GM19467 (cell line): Measurements from ENCODE around the gene CDKN1B.

Experiments used
- ATAC-seq: cut with Tn5 transposase; IDR thresholded peaks from one replicate; pipeline ENCODE4 v1.9.1; 2021; ENCODE audit warnings: mild to moderate bottlenecking, moderate library complexity; ENCODE audit not compliant: unreplicated experiment

Gene CDKN1B

DNA sequence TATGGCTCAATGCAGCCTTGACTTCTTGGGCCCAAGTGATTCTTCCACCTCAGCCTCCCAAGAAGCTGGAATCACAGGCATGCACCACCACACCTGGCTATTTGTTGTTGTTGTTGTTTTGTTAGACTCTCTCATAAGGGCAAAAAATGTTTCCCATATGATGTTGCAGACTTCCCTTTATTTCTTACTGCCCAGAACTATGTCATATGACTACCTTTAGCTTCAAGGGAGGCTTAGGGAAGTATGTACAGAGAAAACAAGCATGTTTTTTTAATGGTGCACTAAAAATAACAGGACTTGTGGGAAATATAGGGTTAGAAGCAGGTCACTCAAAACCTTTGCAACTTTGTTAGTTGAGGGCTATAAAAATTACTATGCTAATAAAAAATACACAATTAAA lies 16.9 kb upstream of the CDKN1B start:
- no peak for ATAC-seq

DNA sequence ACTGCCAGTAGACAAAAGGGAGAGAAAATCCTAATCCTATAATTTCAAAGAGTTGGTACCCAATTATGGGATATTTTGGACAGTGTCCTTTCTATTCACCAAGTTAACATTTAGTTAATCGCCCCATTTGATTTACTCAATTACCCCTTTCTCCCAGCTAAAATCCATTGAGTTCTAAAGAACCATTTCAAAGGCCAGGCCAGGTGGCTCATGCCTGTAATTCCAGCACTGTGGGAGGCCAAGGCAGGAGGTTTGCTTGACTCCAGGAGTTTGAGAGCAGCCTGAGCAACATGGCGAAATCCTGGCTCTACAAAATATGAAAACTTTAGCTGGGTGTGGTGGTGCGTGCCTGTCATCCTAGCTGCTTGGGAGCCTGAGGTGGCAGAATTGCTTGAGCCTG lies 15.7 kb upstream of the CDKN1B start:
- ATAC-seq = no peak

DNA sequence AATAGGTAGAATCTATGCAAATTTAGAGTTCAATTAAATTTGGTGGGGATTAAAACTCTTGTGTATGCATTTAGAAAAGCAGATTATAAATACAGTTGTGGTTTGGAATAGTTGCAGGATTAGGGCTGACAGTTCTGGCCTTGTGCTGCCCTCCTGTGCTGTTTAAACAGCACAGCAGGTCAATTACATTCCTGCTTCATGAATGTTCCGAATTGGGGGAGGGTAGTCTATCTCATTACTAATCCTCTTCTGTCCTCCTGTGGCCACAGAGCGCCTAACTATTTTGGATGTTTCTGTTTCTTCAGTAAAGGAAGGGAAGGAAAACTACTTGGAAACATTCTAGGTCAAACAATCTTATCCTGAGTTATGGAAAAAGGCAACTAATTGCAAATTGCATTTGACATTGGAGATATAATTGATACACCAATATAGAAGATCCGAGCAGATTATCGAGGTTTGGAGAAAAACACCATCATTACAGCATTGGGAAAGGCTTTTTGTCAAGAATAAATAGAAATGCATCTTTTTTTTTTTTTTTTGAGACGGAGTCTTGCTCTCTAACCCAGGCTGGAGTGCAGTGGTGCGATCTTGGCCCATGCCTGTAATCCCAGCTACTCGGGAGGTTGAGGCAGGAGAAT lies 12.5 kb upstream of the CDKN1B start:
- peak; percentile 64 for ATAC-seq

DNA sequence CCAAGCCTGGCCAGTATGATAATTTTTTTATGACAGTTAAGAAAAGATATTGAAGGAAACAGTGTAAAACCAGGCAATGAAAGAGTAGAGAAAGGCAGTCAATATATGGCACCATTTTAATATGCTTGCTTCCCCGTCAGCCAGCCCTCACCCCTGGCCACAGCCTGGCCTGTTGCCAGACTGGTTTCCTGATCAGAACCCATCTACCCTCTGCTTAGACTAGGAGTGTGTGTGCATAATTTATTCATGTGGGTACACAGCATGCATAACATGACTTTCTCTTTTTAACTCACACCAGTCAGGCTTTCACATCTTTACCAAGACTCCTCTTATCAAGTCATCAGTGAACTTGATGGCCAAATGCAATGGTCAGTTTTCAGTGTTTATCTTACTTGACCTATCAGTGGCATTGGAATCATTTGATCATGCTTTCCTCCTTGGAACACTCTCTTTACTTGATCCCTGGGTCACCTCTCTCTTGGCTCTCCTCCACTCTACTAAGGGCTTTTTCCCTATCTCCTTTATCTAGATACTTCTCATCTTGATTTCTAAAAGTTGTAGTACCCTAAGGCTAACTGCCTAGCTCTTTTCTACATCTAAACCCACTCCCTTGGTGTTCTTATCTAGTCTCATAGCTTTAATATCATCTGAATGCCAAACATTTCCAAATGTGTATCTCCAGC lies 11.2 kb upstream of the CDKN1B start:
- no peak for ATAC-seq

DNA sequence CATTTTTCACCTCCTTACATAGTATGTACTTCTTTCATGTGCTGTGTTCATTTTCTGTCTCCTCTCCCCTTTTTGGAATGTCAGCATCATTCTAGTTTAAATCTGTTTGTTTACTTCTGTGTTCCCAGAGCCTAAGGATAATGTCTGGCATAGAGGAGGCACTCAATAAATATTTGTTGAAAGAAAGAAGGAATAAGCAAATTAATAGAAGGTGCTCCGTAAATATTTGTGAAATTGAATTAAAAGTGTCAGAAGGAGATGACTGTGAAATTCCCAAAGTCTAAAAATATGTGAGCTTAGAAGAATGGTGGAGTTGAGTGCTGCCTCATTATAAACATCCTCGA lies 3.3 kb upstream of the CDKN1B start:
- ATAC-seq = no peak

DNA sequence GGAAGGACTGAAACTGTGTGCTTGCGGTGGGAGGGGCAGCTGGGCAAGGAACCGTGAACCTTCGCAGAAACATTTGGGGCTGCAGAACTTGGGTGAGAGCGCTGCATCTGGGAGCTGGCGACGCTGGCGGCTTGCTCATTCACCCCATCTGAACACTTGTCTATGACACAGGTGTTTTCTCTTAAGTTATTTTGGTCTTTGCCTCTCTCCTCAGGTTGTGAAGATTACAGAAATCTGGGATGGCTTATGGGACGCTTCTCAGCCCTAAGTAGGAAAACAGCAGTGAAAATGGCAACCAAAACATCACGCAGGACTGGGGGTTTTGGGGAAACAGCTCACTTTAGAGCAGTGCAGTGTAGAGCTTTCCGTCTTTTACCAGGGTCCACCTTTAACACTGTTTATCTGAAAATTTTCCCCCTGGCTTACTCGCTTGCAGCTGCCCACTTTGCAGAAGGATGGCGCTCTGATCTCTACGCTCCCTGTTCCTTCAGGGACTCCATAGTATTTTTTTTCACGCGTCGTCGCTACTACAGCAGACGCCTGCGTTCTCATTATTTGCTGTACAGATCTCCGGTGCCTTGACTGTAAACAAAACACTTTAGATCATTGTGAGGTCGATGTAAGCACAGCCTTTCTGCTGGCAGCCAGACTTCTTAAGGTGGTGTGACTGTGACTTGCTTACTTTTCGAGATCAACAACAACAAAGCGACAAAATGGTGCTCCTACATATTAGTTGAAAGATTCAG lies 2.7 kb upstream of the CDKN1B start:
- no peak for ATAC-seq

DNA sequence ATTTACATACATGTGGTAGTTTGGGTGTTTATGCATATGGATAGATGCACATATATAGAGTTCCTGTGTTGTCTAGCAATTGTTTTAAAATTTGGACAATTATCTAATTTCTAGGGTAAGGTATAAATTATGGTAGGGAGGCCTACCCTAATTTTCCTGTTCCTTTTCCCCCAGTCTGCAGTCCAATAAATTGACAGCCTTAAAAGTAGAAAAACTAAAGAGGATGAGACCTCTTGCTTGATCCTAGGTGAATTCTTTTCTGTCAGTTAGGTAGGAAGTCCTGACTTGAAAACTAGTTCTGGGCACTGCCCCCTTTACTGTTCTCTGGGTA lies 2.1 kb upstream of the CDKN1B start:
- ATAC-seq = no peak

DNA sequence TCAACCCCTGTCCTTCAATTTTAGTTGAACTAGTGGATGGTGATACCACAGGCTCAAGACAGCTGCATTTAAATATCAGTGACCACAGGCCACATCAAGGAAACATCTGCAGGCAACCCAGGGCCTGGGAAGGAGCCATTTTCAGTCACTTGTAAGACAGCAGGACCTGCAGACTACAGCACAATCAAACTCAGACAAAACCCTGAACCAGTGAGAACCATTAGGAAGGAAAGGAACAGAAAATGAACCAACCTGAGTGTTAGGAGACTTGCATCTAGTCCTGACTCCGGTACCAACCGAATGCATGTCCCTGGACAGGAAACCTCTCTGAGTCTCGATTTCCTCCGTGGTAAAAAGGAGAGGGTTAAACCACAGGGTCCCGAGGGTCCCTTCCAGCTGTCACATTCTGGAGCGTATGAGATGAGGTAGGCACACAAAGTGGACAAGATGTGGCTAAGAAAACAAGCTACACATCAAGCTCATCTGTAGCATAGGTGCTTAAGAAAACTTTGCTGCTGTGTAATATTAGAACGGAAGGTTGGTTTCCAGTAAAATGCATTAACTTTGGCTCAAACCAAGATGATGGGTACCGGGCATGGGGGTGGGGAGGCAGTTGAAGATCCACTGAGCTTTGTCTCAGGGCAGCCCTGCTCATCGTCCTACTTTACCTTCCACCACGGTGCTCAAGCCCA lies 1.6 kb upstream of the CDKN1B start:
- ATAC-seq = peak; percentile 23

DNA sequence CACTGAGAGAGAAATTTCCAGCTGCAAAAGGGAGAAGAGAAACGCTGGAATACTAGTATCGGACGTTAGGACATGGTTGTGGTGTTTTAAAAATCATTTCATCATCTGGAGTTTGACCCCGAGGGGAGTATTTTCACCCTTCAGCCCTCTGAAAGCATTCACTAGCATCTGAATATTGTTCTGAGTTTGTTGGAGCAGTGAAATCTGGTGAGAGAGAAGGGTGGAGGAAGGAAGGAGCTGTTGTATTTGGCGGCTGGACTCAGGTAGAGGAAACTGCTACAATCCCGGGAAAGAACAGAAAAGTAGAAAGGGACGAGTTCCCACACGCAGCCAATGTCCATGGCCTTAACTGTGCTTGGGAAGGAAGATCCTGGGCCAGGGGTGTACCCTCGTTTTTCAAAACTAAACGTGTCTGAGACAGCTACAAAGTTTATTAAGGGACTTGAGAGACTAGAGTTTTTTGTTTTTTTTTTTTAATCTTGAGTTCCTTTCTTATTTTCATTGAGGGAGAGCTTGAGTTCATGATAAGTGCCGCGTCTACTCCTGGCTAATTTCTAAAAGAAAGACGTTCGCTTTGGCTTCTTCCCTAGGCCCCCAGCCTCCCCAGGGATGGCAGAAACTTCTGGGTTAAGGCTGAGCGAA lies 896 bp upstream of the CDKN1B start:
- ATAC-seq = no peak

DNA sequence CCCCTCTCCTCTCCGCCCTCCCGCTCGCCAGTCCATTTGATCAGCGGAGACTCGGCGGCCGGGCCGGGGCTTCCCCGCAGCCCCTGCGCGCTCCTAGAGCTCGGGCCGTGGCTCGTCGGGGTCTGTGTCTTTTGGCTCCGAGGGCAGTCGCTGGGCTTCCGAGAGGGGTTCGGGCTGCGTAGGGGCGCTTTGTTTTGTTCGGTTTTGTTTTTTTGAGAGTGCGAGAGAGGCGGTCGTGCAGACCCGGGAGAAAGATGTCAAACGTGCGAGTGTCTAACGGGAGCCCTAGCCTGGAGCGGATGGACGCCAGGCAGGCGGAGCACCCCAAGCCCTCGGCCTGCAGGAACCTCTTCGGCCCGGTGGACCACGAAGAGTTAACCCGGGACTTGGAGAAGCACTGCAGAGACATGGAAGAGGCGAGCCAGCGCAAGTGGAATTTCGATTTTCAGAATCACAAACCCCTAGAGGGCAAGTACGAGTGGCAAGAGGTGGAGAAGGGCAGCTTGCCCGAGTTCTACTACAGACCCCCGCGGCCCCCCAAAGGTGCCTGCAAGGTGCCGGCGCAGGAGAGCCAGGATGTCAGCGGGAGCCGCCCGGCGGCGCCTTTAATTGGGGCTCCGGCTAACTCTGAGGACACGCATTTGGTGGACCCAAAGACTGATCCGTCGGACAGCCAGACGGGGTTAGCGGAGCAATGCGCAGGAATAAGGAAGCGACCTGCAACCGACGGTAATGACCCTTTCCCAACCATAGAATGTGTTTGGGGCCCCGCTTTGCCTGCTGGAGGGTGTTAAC lies 615 bp downstream of the CDKN1B start:
- no peak for ATAC-seq

DNA sequence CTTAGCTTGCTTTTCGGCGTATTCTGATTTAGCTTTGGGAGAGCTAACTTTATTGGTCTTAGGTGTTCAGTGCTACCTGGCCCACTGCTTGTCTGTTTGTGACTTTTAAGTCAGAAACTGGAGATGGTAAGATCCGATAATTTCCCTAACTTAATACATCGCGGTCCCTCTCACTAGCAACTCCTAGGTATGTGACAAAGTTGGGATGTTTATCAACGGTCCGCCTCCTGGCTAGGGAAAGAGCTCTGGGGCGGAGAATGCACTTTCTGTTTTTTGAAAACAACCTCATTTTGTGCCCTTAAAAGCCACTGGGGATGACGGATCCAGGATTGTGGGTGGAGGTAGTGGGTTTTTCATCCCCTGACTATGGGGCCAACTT lies 1.2 kb downstream of the CDKN1B start:
- ATAC-seq = no peak

DNA sequence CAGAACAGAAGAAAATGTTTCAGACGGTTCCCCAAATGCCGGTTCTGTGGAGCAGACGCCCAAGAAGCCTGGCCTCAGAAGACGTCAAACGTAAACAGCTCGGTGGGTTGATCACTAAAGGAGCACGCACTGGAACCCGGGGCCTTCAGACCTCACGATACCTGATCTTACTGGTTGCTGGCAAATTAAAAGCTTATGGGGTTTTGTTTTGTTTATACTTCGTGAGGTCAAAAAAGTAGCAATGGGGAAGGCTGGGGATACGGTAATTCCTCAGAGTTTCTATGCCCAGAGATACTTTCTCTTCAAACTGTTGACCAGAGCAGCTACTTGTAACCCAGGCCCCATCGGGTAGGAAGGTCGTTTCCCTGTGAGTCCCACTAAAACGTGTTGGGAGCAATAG lies 1.7 kb downstream of the CDKN1B start:
- no peak for ATAC-seq

DNA sequence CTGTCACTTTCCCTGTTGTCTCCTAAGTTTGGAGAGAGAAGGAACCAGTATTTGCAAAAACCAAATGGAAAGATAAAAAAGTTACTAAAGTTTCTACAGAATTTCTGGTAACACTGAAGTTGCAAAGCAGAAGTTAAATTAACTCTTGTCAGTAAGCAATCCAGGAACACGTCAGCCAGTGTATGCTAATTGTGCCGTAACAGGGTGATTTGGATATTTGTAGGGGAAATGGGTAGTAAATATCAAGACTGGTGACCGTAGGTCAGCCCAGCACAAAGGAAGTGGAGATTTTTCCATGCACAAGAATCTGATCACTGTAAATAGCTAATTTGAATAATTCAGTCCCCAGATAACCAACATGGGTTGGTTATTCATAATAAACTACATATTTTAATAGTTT lies 2.3 kb downstream of the CDKN1B start:
- no peak for ATAC-seq

DNA sequence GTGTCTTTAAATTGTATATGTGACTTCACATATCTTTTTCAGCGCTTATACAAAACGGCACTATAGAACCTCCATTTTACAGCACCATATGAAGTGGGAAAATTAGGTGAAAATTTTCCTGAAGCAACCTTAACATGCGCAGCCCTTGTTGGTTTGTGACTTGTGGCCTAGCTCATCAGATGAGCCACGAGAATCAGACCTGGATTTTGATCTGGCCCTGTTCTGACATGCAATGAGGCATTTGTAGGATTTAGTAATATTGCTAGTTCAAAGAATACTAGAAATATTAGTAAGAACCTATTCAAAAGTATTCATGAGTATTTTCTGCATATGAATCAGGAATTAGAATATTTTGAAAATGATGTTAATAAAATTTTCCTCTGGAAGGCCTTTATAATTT lies 2.9 kb downstream of the CDKN1B start:
- no peak for ATAC-seq

DNA sequence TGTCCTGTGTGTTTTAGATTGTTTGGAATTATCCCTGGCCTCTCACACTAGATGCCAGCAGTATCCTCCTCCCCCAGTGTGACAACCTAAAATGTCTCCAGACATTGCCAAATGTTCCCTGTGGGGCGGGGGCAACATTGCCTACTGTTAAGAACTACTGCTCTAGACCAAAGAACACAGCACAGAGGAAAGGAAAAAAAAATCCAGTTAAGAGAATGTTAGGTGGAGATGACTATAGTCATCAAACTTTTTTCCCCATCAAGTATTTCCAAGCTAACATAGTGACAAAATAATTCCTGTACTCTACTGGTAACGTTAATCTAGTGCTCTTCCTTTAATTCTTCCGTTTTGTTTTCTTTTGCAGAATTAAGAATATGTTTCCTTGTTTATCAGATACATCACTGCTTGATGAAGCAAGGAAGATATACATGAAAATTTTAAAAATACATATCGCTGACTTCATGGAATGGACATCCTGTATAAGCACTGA lies 3.5 kb downstream of the CDKN1B start:
- no peak for ATAC-seq

DNA sequence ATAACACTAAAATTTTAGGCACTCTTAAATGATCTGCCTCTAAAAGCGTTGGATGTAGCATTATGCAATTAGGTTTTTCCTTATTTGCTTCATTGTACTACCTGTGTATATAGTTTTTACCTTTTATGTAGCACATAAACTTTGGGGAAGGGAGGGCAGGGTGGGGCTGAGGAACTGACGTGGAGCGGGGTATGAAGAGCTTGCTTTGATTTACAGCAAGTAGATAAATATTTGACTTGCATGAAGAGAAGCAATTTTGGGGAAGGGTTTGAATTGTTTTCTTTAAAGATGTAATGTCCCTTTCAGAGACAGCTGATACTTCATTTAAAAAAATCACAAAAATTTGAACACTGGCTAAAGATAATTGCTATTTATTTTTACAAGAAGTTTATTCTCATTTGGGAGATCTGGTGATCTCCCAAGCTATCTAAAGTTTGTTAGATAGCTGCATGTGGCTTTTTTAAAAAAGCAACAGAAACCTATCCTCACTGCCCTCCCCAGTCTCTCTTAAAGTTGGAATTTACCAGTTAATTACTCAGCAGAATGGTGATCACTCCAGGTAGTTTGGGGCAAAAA lies 4.1 kb downstream of the CDKN1B start:
- no peak for ATAC-seq

DNA sequence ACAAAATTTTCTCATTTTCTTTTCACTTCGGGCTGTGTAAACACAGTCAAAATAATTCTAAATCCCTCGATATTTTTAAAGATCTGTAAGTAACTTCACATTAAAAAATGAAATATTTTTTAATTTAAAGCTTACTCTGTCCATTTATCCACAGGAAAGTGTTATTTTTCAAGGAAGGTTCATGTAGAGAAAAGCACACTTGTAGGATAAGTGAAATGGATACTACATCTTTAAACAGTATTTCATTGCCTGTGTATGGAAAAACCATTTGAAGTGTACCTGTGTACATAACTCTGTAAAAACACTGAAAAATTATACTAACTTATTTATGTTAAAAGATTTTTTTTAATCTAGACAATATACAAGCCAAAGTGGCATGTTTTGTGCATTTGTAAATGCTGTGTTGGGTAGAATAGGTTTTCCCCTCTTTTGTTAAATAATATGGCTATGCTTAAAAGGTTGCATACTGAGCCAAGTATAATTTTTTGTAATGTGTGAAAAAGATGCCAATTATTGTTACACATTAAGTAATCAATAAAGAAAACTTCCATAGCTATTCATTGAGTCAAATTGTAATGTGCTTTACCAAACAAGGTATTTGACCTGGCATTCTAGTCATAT lies 4.8 kb downstream of the CDKN1B start:
- no peak for ATAC-seq

DNA sequence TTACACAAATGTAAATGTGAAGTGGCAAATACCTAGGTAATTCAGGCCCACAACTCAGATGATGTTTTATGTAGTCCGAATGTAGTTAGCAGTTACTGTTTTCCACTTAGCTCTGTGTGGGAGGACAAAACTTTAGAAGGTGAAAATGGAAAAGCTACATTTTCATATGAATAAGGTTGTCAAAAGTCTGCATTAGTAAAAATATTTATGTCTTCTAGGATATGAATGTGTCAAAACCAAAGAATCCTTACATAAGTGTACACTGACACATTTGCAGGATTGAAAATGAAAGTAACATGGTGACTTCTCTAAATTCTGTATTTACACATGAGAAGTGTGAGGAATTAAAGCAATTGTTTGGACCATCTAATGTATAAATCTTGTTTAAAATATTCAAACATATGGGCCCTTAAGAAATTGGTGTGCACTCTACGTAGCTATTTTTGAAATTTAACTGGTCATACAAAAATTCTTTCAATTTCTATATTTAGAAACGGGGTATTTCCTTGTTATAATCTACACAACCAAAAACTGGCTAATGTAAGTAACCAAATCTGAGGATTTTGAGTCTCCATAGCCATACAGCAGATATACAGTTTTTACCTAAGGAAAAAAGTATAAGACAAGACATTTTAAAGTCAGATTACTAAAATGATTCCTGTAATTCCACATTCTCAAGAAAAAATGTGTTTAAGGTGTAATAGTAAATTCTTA lies 5.4 kb downstream of the CDKN1B start:
- ATAC-seq = no peak

DNA sequence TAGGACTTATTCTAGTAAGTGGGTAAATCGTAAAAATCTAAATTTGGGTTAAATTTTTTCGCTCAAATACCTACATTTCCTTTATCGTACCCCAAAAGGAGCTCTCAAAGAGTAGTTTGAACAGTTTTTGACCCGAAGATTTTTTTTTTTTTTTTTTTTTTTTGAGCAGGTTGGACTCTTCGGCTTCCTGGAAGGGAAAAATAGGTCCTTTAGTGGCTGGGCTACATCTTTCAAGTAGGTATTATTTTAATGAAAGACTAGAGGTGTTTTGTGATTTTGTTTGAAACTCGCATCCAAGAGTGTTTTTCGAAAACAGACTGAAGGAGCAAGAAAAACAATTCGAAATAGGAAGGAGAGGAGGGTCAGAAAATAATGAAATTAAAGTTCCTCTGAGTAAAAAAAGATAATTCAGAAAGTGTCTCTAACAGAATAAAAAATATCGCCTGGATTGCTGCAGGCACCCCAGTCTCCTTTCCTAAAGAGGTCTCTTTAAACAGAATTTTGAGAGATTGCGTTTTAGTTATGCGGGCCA lies 6.0 kb downstream of the CDKN1B start:
- ATAC-seq = no peak
